Measurements from ENCODE around the gene DCLK2.

The DCLK2 gene

DNA sequence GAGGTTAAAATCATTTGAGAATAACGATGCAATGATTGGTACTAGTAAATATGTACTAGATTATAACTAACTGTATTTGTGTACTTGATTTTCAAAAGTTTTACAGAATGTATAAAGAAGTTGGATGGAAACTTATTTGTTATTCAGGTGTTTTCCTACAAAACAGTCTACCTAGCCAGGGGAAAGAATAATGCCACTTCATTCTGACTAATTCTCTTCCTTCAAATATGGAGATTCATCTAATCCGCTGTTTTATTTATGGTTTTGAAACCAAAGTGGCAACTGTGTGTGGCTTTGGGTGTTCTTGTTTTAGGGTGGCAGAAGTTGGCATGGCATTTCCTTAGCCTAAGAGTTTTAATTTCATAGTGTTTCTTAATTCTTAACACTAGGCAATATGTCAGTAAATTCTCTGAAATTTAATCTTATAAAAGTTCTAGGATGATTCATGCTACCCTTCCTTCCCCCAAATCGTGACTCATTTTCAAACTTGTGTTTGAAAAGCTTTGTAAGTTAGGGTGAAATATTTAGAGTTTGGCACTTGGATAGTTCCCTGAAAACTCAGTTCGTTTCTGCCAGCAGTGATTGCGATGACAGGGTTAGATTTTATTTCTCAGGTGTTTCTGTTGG lies 62.6 kb downstream of the DCLK2 start:
- Histone ChIP-seq H3K4me3 (ENCODE audit: low read length) (no peak overlapping the region), H3K4me2 (ENCODE audit: low read length) (peak overlapping the region; percentile 21)

DNA sequence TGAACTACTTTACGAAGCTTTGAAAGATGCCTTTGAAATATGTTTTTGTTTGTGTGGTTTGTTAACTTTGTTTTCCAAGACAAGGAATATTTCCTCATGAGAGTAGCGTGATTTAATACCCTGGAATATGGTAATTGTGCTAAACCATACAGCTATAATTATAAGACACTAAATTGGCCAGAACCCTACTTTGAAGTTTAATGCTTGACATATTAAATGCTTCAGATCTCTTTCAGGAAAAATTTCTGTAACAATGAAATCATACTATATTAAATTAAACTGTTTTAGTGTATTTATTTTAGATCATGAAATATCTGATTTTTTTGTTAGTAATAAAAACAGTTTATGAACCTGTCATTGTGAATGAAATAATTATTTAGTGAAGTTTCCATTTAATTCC lies 63.5 kb downstream of the DCLK2 start:
- Histone ChIP-seq H3K9me3 (ENCODE audit: insufficient read depth, low read length) (peaks cover 6% of the 10 kb centered on the region; the same call in 1 of the 2 replicates), H3K36me3 (replicated peaks; ENCODE audit: low read depth, low read length) (no peaks in the 10 kb centered on the region), H3K79me2 (ENCODE audit: low read length) (no peaks in the 10 kb centered on the region), H3K9ac (ENCODE audit: low read length) (no peak overlapping the region), H3K27ac (ENCODE audit: low read length) (no peak overlapping the region), H3K4me3 (ENCODE audit: low read length) (no peak overlapping the region), H2AFZ (ENCODE audit: low read depth, low read length) (no peak overlapping the region), H4K20me1 (ENCODE audit: insufficient read depth, low read length) (no peaks in the 10 kb centered on the region), H3K4me2 (ENCODE audit: low read length) (peak overlapping the region; percentile 21; the same call in 1 of the 2 replicates), H3K4me1 (ENCODE audit: low read length) (peaks cover 32% of the 10 kb centered on the region), H3K27me3 (ENCODE audit: low read depth, low read length) (no peaks in the 10 kb centered on the region)
- TF ChIP-seq EZH2phosphoT487 (IDR thresholded peaks at IDR 0.05; ENCODE audit: low read depth) (no peak), CTCF (IDR thresholded peaks at IDR 0.05; ENCODE audit: low read depth, low read length) (no peak)

More for the DNA sequence above, 62.6 kb downstream of the DCLK2 start:
- no peaks in the 10 kb centered on the region for H3K36me3 ChIP-seq (replicated peaks; ENCODE audit: low read depth, low read length)
- no peak overlapping the region for H3K27ac ChIP-seq (ENCODE audit: low read length)
- no peak for TF ChIP-seq CTCF (IDR thresholded peaks at IDR 0.05; ENCODE audit: low read depth, low read length)
- no peak for TF ChIP-seq EZH2phosphoT487 (IDR thresholded peaks at IDR 0.05; ENCODE audit: low read depth)
- H4K20me1 ChIP-seq (ENCODE audit: insufficient read depth, low read length) = peaks cover 7% of the 10 kb centered on the region; the same call in 1 of the 2 replicates
- H3K79me2 ChIP-seq (ENCODE audit: low read length) = no peaks in the 10 kb centered on the region
- H3K4me1 ChIP-seq (ENCODE audit: low read length) = peaks cover 29% of the 10 kb centered on the region
- peaks cover 6% of the 10 kb centered on the region; the same call in 1 of the 2 replicates for H3K9me3 ChIP-seq (ENCODE audit: insufficient read depth, low read length)
- no peaks in the 10 kb centered on the region for H3K27me3 ChIP-seq (ENCODE audit: low read depth, low read length)
- no peak overlapping the region for H3K9ac ChIP-seq (ENCODE audit: low read length)
- H2AFZ ChIP-seq (ENCODE audit: low read depth, low read length) = no peak overlapping the region

- H4K20me1 ChIP-seq (ENCODE audit: insufficient read depth, low read length) = no peaks in the 10 kb centered on the region
- peaks cover 32% of the 10 kb centered on the region for H3K4me1 ChIP-seq (ENCODE audit: low read length)
- no peaks in the 10 kb centered on the region for H3K27me3 ChIP-seq (ENCODE audit: low read depth, low read length)
- no peak overlapping the region for H3K4me2 ChIP-seq (ENCODE audit: low read length)
- H3K9me3 ChIP-seq (ENCODE audit: insufficient read depth, low read length) = peaks cover 6% of the 10 kb centered on the region; the same call in 1 of the 2 replicates
- no peak overlapping the region for H3K4me3 ChIP-seq (ENCODE audit: low read length)
- no peaks in the 10 kb centered on the region for H3K79me2 ChIP-seq (ENCODE audit: low read length)
- H3K27ac ChIP-seq (ENCODE audit: low read length) = no peak overlapping the region
- TF ChIP-seq CTCF (IDR thresholded peaks at IDR 0.05; ENCODE audit: low read depth, low read length) = no peak
- TF ChIP-seq EZH2phosphoT487 (IDR thresholded peaks at IDR 0.05; ENCODE audit: low read depth) = no peak
- no peaks in the 10 kb centered on the region for H3K36me3 ChIP-seq (replicated peaks; ENCODE audit: low read depth, low read length)
- H2AFZ ChIP-seq (ENCODE audit: low read depth, low read length) = no peak overlapping the region
- no peak overlapping the region for H3K9ac ChIP-seq (ENCODE audit: low read length)
Measured at GRCh38 chr4:150142831-150143230, 64.6 kb downstream of the DCLK2 start.

DNA sequence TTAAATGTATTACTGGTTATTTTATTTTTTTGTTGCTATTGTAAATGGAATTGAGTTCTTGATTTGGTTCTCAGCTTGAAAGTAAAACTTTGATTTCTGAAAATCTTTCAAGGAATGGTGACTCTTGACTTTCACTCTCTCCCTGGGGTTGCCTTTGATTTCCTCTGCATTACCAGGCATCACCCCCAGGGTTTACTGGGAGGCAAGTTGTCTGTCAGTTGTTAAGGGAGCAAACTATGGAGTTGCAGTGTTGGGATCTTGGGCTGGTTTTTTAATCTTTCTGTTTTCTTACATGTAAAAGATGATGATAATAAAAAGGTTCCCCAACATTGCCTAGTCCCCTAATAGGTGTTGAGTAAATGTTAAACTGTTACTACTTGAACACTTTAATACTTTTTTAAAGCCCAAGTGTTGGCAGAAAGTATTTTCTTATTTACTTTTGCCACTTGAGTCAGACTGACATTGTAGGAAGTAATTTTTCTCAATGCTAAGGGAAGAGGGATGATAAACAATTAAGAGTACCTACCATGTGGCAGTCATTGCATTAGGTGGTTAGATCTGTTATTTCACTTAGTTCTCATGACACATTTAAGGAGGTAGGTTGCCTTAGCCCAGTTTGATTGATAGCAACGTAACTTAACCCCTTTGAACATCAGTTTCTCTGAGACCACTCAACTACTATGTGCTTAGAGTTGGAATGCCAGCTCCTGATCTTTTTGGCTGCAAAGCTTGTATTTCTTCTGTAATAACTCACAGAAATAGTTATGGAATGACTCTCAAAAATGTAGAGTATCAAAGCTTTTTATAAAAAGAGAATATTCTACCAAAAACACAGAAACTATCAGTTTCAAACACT lies 67.1 kb downstream of the DCLK2 start:
- TF ChIP-seq CTCF (IDR thresholded peaks at IDR 0.05; ENCODE audit: low read depth, low read length) (no peak), EZH2phosphoT487 (IDR thresholded peaks at IDR 0.05; ENCODE audit: low read depth) (no peak)
- Histone ChIP-seq H3K9me3 (ENCODE audit: insufficient read depth, low read length) (peaks cover 6% of the 10 kb centered on the region; the same call in 1 of the 2 replicates), H3K27ac (ENCODE audit: low read length) (no peak overlapping the region), H3K79me2 (ENCODE audit: low read length) (no peaks in the 10 kb centered on the region), H2AFZ (ENCODE audit: low read depth, low read length) (no peak overlapping the region), H3K4me3 (ENCODE audit: low read length) (no peak overlapping the region), H3K27me3 (ENCODE audit: low read depth, low read length) (no peaks in the 10 kb centered on the region), H3K9ac (ENCODE audit: low read length) (no peak overlapping the region), H3K36me3 (replicated peaks; ENCODE audit: low read depth, low read length) (no peaks in the 10 kb centered on the region), H4K20me1 (ENCODE audit: insufficient read depth, low read length) (no peaks in the 10 kb centered on the region), H3K4me1 (ENCODE audit: low read length) (peaks cover 19% of the 10 kb centered on the region), H3K4me2 (ENCODE audit: low read length) (no peak overlapping the region)

Measured in OCI-LY3 (cell line).